HG03025 (cell line): ENCODE results near the gene RNF213.

Source experiments
- ATAC-seq: cut with Tn5 transposase; IDR thresholded peaks from one replicate; pipeline ENCODE4 v1.9.1; 2021; ENCODE audit warnings: mild to moderate bottlenecking, moderate library complexity; ENCODE audit not compliant: unreplicated experiment, low FRiP score

The RNF213 gene

GRCh38 chr17:80260791-80261158 lies at the start of gene RNF213:
Gene RNF213, plus strand, starts transcription at chr17:80260852. Its CDS starts 2,830 bp downstream, at chr17:80263682.
- no peak for ATAC-seq

GRCh38 chr17:80212109-80212508 lies 48.5 kb upstream of the RNF213 start:
- no peak for ATAC-seq

GRCh38 chr17:80212511-80212910 lies 48.1 kb upstream of the RNF213 start:
- ATAC-seq: no peak

- no peak for ATAC-seq
These were observed 47.5 kb upstream of the RNF213 start for GRCh38 chr17:80212962-80213642.

GRCh38 chr17:80213643-80213975 lies 47.0 kb upstream of the RNF213 start:
- no peak for ATAC-seq

- ATAC-seq: no peak
These were observed 46.4 kb upstream of the RNF213 start for GRCh38 chr17:80214012-80214877.

- no peak for ATAC-seq
These were observed 45.8 kb upstream of the RNF213 start for GRCh38 chr17:80214878-80215210.

- ATAC-seq: no peak
These were observed 43.9 kb upstream of the RNF213 start for GRCh38 chr17:80216473-80217456.

- ATAC-seq: no peak
These were observed 42.8 kb upstream of the RNF213 start for GRCh38 chr17:80217703-80218362.

- no peak for ATAC-seq
These were observed 42.3 kb upstream of the RNF213 start for GRCh38 chr17:80218391-80218790.

GRCh38 chr17:80219013-80219762 lies 41.5 kb upstream of the RNF213 start:
- no peak for ATAC-seq

GRCh38 chr17:80219763-80220053 lies 40.9 kb upstream of the RNF213 start:
- no peak for ATAC-seq

- no peak for ATAC-seq
These were observed 40.5 kb upstream of the RNF213 start, which contains the start of the genes SGSH and SLC26A11 for GRCh38 chr17:80220054-80220735. Gene SGSH, minus strand, starts transcription at chr17:80220333. Its CDS starts 20 bp downstream, at chr17:80220313. Gene SLC26A11, plus strand, starts transcription at chr17:80220427. Its CDS starts 1,134 bp downstream, at chr17:80221561.

GRCh38 chr17:80220736-80221215 lies 39.9 kb upstream of the RNF213 start:
- ATAC-seq: no peak

- ATAC-seq: no peak
These were observed 39.1 kb upstream of the RNF213 start for GRCh38 chr17:80221351-80222105.

- no peak for ATAC-seq
These were observed 38.1 kb upstream of the RNF213 start for GRCh38 chr17:80222376-80223141.

GRCh38 chr17:80223142-80223815 lies 37.4 kb upstream of the RNF213 start:
- ATAC-seq: no peak
